ENCODE data around the gene KLF5. TPM values are rescaled to one million over a fixed set of nuclear protein-coding genes. Genes with fewer than 3 reads are reported as not detected.

KLF5 gene
- total RNA-seq, 4 donors from 2014 or later = 233 to 372 (median 276) TPM

GRCh38 chr13:73065036-73065435, 6.2 kb downstream of the KLF5 start:
- Histone ChIP-seq H3K9me3 (no peaks in the 10 kb centered on the region), H3K27ac (no peak overlapping the region), H3K27me3 (no peaks in the 10 kb centered on the region), H3K4me1 (peaks cover 20% of the 10 kb centered on the region), H3K36me3 (peaks cover 5% of the 10 kb centered on the region), H3K4me3 (peak overlapping the region; percentile 83)
- no peak for DNase-seq (ENCODE audit: low spot score in 2 of 2)
- TF ChIP-seq CTCF (IDR thresholded peaks at IDR 0.05) (no peak), POLR2AphosphoS5 (IDR thresholded peaks at IDR 0.05) (no peak), EP300 (IDR thresholded peaks at IDR 0.05) (no peak), POLR2A (IDR thresholded peaks at IDR 0.05) (no peak)
- WGBS = 45% methylated on average over 2 of the region's 2 CpGs

GRCh38 chr13:73065665-73066340, 7.0 kb downstream of the KLF5 start:
- Histone ChIP-seq H3K27me3 (no peaks in the 10 kb centered on the region), H3K36me3 (peaks cover 5% of the 10 kb centered on the region), H3K4me3 (peak overlapping the region; percentile 15), H3K27ac (peak overlapping the region; percentile 36), H3K9me3 (no peaks in the 10 kb centered on the region), H3K4me1 (peaks cover 28% of the 10 kb centered on the region)
- TF ChIP-seq EP300 (IDR thresholded peaks at IDR 0.05) (no peak), POLR2AphosphoS5 (IDR thresholded peaks at IDR 0.05) (no peak), CTCF (IDR thresholded peaks at IDR 0.05) (no peak), POLR2A (IDR thresholded peaks at IDR 0.05) (no peak)
- WGBS = 57% methylated on average over 7 of the region's 7 CpGs
- DNase-seq (ENCODE audit: low spot score in 2 of 2) = no peak

GRCh38 chr13:73069206-73069805, 10.5 kb downstream of the KLF5 start:
- no peak for TF ChIP-seq CTCF (IDR thresholded peaks at IDR 0.05)
- TF ChIP-seq POLR2A (IDR thresholded peaks at IDR 0.05) = no peak
- no peak overlapping the region for H3K27ac ChIP-seq
- no peak overlapping the region for H3K4me3 ChIP-seq
- peaks cover 5% of the 10 kb centered on the region for H3K36me3 ChIP-seq
- no peaks in the 10 kb centered on the region for H3K27me3 ChIP-seq
- no peak for DNase-seq (ENCODE audit: low spot score in 2 of 2)
- WGBS = 60% methylated on average over 1 of the region's 1 CpG
- H3K9me3 ChIP-seq = no peaks in the 10 kb centered on the region
- peaks cover 43% of the 10 kb centered on the region for H3K4me1 ChIP-seq

- TF ChIP-seq POLR2AphosphoS5 (IDR thresholded peaks at IDR 0.05) = no peak
- TF ChIP-seq EP300 (IDR thresholded peaks at IDR 0.05) = no peak
- no peak for TF ChIP-seq POLR2A (IDR thresholded peaks at IDR 0.05)
- TF ChIP-seq CTCF (IDR thresholded peaks at IDR 0.05) = no peak
- DNase-seq (ENCODE audit: low spot score in 2 of 2) = no peak
- H3K36me3 ChIP-seq = peaks cover 7% of the 10 kb centered on the region
- H3K9me3 ChIP-seq = no peaks in the 10 kb centered on the region
- WGBS = 86% methylated on average over 5 of the region's 5 CpGs
- no peak overlapping the region for H3K27ac ChIP-seq
- no peaks in the 10 kb centered on the region for H3K27me3 ChIP-seq
- H3K4me3 ChIP-seq = peak overlapping the region; percentile 0
- H3K4me1 ChIP-seq = peaks cover 40% of the 10 kb centered on the region
Measured at GRCh38 chr13:73070451-73071098, 11.8 kb downstream of the KLF5 start.

- TF ChIP-seq POLR2A (IDR thresholded peaks at IDR 0.05) (no peak), CTCF (IDR thresholded peaks at IDR 0.05) (no peak), EP300 (IDR thresholded peaks at IDR 0.05) (no peak), POLR2AphosphoS5 (IDR thresholded peaks at IDR 0.05) (no peak)
- H3K4me1 ChIP-seq = peaks cover 40% of the 10 kb centered on the region
- H3K4me3 ChIP-seq = peak overlapping the region; percentile 19
- no peaks in the 10 kb centered on the region for H3K9me3 ChIP-seq
- H3K27ac ChIP-seq = no peak overlapping the region
- H3K27me3 ChIP-seq = no peaks in the 10 kb centered on the region
- peaks cover 15% of the 10 kb centered on the region for H3K36me3 ChIP-seq
- 51% methylated on average over 10 of the region's 10 CpGs for WGBS
- DNase-seq (ENCODE audit: low spot score in 2 of 2) = no peak
Measured at GRCh38 chr13:73072239-73072900, 13.6 kb downstream of the KLF5 start.

Measured in suprapubic skin (tissue), 4 donors.